HL-60 (cell line): ENCODE measurements around the gene GFOD1.

Experiments
- DNase-seq, 2 experiments: peaks; one replicate each; pipeline ENCODE4 v3.0.0-alpha.2; 2010 to 2020; ENCODE audit warnings: low read depth in 1 of 2, low spot score in 1 of 2
- H3K27ac ChIP-seq: fragments of 250-450 bp; sonication (Bioruptor Pico); replicated peaks from 2 replicates; pipeline ENCODE4 v1.5.1; 2020; ENCODE audit warnings: mild to moderate bottlenecking, moderate library complexity
- H3K27me3 ChIP-seq: fragments of 250-450 bp; sonication (Bioruptor Pico); 2 replicates; pipeline ENCODE4 v1.5.1; 2021; ENCODE audit warnings: mild to moderate bottlenecking, moderate library complexity; ENCODE audit not compliant: insufficient read depth, poor library complexity, severe bottlenecking
- H3K4me3 ChIP-seq: replicated peaks from 2 replicates; pipeline ENCODE4 v1.5.1; 2011; ENCODE audit warnings: mild to moderate bottlenecking, control low read depth, low read length; ENCODE audit not compliant: insufficient read depth
- GABPA ChIP-seq: IDR thresholded peaks from 2 replicates; pipeline ENCODE4 v1.6.1; 2012; ENCODE audit warnings: low read depth
- POLR2AphosphoS5 ChIP-seq: IDR thresholded peaks from 2 replicates; pipeline ENCODE4 v1.6.1; 2012; ENCODE audit warnings: low read depth
- SPI1 ChIP-seq: IDR thresholded peaks from 2 replicates; pipeline ENCODE4 v1.6.1; 2012; ENCODE audit warnings: low read depth, mild to moderate bottlenecking, borderline replicate concordance
- TF ChIP-seq, protein P1 (sequence below): IDR thresholded peaks from 2 replicates; pipeline ENCODE4 v1.6.1; 2012; ENCODE audit warnings: low read depth; ENCODE audit not compliant: insufficient replicate concordance
- TF ChIP-seq, protein P2 (sequence below): IDR thresholded peaks from one replicate; pipeline ENCODE4 v1.5.1; 2011; ENCODE audit warnings: low read length, control low read depth, inconsistent platforms; ENCODE audit not compliant: insufficient read depth

Gene GFOD1

DNA sequence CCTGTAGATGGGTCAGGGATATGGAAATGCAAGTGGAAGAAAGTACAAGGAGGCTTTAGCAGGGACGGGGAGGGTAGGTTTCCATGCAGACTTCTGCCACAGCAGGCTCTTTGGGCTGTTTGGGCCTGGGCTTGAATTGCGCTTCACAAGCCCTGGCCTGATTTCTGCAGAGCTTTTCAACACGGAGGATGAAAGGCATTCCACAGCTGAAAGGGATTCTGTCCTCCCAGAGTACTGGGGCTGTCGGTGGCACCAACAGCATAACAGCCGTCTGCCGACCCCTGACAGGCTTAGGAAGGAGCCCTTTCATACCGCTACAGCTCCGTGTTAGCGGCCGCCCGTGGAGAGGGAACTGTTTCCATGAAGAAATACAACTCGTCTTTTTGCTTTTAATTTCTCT, 136.1 kb downstream of the GFOD1 start:
- no peak overlapping the region for H3K4me3 ChIP-seq
- H3K27me3 ChIP-seq, result no peaks in the 10 kb centered on the region
- TF ChIP-seq SPI1, result no peak
- TF ChIP-seq, protein P1, sequence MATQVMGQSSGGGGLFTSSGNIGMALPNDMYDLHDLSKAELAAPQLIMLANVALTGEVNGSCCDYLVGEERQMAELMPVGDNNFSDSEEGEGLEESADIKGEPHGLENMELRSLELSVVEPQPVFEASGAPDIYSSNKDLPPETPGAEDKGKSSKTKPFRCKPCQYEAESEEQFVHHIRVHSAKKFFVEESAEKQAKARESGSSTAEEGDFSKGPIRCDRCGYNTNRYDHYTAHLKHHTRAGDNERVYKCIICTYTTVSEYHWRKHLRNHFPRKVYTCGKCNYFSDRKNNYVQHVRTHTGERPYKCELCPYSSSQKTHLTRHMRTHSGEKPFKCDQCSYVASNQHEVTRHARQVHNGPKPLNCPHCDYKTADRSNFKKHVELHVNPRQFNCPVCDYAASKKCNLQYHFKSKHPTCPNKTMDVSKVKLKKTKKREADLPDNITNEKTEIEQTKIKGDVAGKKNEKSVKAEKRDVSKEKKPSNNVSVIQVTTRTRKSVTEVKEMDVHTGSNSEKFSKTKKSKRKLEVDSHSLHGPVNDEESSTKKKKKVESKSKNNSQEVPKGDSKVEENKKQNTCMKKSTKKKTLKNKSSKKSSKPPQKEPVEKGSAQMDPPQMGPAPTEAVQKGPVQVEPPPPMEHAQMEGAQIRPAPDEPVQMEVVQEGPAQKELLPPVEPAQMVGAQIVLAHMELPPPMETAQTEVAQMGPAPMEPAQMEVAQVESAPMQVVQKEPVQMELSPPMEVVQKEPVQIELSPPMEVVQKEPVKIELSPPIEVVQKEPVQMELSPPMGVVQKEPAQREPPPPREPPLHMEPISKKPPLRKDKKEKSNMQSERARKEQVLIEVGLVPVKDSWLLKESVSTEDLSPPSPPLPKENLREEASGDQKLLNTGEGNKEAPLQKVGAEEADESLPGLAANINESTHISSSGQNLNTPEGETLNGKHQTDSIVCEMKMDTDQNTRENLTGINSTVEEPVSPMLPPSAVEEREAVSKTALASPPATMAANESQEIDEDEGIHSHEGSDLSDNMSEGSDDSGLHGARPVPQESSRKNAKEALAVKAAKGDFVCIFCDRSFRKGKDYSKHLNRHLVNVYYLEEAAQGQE, result no peak
- TF ChIP-seq GABPA, result no peak
- TF ChIP-seq POLR2AphosphoS5, result no peak
- TF ChIP-seq, protein P2, sequence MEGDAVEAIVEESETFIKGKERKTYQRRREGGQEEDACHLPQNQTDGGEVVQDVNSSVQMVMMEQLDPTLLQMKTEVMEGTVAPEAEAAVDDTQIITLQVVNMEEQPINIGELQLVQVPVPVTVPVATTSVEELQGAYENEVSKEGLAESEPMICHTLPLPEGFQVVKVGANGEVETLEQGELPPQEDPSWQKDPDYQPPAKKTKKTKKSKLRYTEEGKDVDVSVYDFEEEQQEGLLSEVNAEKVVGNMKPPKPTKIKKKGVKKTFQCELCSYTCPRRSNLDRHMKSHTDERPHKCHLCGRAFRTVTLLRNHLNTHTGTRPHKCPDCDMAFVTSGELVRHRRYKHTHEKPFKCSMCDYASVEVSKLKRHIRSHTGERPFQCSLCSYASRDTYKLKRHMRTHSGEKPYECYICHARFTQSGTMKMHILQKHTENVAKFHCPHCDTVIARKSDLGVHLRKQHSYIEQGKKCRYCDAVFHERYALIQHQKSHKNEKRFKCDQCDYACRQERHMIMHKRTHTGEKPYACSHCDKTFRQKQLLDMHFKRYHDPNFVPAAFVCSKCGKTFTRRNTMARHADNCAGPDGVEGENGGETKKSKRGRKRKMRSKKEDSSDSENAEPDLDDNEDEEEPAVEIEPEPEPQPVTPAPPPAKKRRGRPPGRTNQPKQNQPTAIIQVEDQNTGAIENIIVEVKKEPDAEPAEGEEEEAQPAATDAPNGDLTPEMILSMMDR, result no peak
- DNase-seq, result no peak
- no peak overlapping the region for H3K27ac ChIP-seq

DNA sequence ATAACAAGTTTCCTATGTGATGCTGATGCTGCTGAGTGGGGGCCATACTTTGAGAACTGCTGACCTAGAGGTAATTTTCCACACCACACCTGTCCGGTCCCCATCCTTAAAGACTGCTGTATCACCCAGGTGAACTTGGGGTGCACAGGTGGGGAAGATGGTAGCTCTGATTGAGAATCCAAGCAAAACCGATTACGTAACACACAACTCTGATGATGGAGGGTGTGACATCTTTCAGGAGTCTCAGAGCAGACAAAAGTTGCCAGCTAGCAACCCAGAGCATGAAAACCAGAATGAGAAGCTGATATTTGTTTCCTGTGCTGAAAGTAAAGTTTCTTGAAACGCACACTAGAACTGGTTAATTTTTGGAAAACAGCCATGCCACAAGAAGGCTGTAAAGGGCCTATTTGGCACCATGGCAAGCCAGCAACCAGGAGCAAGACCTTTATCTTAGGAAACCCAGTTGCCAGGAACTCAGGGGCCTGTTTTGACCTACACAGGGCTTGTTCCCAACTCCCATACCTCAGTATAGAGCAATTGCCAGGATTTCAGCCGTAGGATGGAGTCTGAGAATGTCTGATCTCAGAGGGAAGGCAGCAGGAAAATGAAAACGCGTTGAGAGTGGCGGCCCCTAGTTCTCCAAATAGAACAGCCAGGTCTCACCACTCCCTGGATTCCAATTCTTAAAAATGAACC, 137.4 kb downstream of the GFOD1 start:
- no peak overlapping the region for H3K27ac ChIP-seq
- TF ChIP-seq, protein P1, result no peak
- TF ChIP-seq GABPA, result no peak
- TF ChIP-seq, protein P2, result no peak
- no peak overlapping the region for H3K4me3 ChIP-seq
- H3K27me3 ChIP-seq, result no peaks in the 10 kb centered on the region
- no peak for DNase-seq

DNA sequence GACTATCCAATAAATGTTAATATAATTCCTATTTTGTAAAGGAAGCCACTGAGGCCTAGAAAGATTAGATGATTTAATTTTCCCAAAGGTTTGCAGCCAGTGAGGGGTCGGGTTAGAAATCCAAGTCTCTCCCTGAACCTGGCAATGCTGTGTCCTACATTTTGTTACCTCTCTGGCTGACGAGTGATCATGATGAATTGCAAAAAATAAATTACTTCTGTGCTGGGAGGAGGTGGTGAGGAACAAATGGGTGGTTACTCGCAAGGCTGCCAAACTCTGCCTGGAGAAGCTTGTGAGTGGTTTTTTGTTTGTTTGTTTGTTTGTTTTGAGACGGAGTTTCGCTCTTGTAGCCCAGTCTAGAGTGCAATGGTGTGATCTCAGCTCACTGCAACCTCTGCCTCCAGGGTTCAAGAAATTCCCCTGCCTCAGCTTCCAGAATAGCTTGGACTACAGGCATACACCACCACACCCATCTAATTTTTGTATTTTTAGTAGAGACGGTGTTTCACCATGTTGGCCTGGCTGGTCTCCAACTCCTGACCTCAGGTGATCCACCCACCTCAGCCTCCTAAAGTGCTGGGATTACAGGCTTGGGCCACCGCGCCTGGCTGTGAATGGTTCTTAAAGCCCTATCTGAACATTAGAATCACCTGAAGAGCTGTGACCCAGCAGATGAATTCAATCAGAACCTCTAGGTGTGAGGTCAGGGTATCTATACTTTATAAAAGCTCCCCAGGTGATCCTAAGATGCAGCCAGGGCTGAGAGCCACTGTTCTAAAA, 138.9 kb downstream of the GFOD1 start:
- no peaks in the 10 kb centered on the region for H3K27me3 ChIP-seq
- DNase-seq, result no peak
- H3K27ac ChIP-seq, result no peak overlapping the region
- no peak overlapping the region for H3K4me3 ChIP-seq
- TF ChIP-seq SPI1 (no peak), POLR2AphosphoS5 (no peak), GABPA (no peak)
- TF ChIP-seq, protein P1, result no peak
- TF ChIP-seq, protein P2, result no peak
